HEK293T (cell line): Measurements from ENCODE around the gene ZNF217.

Experiments
- ARNT ChIP-seq: fragments of 450-650 bp; IDR thresholded peaks from 2 replicates; pipeline ENCODE4 v1.6.1; 2017; ENCODE audit warnings: mild to moderate bottlenecking
- BHLHE40 ChIP-seq: fragments of 450-650 bp; IDR thresholded peaks from 2 replicates; pipeline ENCODE4 v1.6.1; 2016; ENCODE audit warnings: mild to moderate bottlenecking, moderate library complexity, borderline replicate concordance
- ELF4 ChIP-seq: fragments of 450-650 bp; IDR thresholded peaks from 2 replicates; pipeline ENCODE4 v1.6.1; 2017; ENCODE audit warnings: antibody characterized with exemption
- FOXA1 ChIP-seq: fragments of 450-650 bp; IDR thresholded peaks from 2 replicates; pipeline ENCODE4 v1.6.1; 2016; ENCODE audit warnings: mild to moderate bottlenecking
- FOXK2 ChIP-seq: fragments of 450-650 bp; IDR thresholded peaks from 2 replicates; pipeline ENCODE4 v1.6.1; 2016; ENCODE audit warnings: mild to moderate bottlenecking
- FOXM1 ChIP-seq: fragments of 450-650 bp; IDR thresholded peaks from 2 replicates; pipeline ENCODE4 v1.6.1; 2017; ENCODE audit warnings: mild to moderate bottlenecking, borderline replicate concordance
- HDGF ChIP-seq: fragments of 450-650 bp; IDR thresholded peaks from 2 replicates; pipeline ENCODE4 v1.6.1; 2017; ENCODE audit warnings: antibody characterized with exemption, borderline replicate concordance
- LEF1 ChIP-seq: fragments of 450-650 bp; IDR thresholded peaks from 2 replicates; pipeline ENCODE4 v1.6.1; 2017; ENCODE audit warnings: mild to moderate bottlenecking, borderline replicate concordance
- NFRKB ChIP-seq: fragments of 450-650 bp; IDR thresholded peaks from 2 replicates; pipeline ENCODE4 v1.6.1; 2016; ENCODE audit warnings: mild to moderate bottlenecking, moderate library complexity
- SP1 ChIP-seq: fragments of 450-650 bp; IDR thresholded peaks from 2 replicates; pipeline ENCODE4 v1.6.1; 2017
- SUZ12 ChIP-seq: fragments of 450-650 bp; IDR thresholded peaks from 2 replicates; pipeline ENCODE4 v1.6.1; 2016; ENCODE audit warnings: mild to moderate bottlenecking
- TARDBP ChIP-seq: fragments of 450-650 bp; IDR thresholded peaks from 2 replicates; pipeline ENCODE4 v1.6.1; 2016
- ZNF384 ChIP-seq: fragments of 450-650 bp; IDR thresholded peaks from 2 replicates; pipeline ENCODE4 v1.6.1; 2016
- TF ChIP-seq, protein P1 (sequence below): fragments of 450-650 bp; IDR thresholded peaks from 2 replicates; pipeline ENCODE4 v1.6.1; 2016

DNA sequence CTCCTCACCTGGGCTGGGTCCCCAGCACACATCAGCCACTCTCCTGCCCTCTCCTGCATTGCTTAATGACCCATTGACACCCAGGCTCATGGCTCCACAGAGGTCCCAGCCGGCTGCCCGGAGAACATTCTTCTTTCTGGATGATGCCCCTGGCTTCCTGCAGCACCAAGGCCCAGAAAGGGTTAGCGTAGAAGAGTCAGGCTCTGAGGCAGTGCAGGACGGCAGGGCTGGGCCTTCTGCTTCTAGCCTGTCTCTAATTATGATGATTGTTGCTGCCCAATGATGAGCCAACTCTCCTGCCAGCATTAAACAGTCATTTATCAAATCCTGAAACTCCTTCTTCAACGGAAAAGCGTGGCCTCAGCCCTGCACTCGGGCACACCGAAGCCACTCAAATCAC is 66.4 kb downstream of the ZNF217 start:
- no peak for TF ChIP-seq HDGF
- TF ChIP-seq TARDBP, result no peak
- TF ChIP-seq FOXA1, result no peak
- no peak for TF ChIP-seq SP1
- TF ChIP-seq ARNT, result no peak
- TF ChIP-seq BHLHE40, result no peak
- TF ChIP-seq SUZ12, result no peak
- no peak for TF ChIP-seq NFRKB
- TF ChIP-seq FOXM1, result no peak
- TF ChIP-seq, protein P1, sequence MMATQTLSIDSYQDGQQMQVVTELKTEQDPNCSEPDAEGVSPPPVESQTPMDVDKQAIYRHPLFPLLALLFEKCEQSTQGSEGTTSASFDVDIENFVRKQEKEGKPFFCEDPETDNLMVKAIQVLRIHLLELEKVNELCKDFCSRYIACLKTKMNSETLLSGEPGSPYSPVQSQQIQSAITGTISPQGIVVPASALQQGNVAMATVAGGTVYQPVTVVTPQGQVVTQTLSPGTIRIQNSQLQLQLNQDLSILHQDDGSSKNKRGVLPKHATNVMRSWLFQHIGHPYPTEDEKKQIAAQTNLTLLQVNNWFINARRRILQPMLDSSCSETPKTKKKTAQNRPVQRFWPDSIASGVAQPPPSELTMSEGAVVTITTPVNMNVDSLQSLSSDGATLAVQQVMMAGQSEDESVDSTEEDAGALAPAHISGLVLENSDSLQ, result no peak
- TF ChIP-seq FOXK2, result no peak
- no peak for TF ChIP-seq ELF4
- TF ChIP-seq LEF1, result no peak
- TF ChIP-seq ZNF384, result no peak
